Stimulated activated CD4-positive, alpha-beta T cell treated with anti-CD3 and anti-CD28 coated beads, Interleukin-4, amount 100 ng/mL, for 1 hour (primary cell): Measurements from ENCODE around the gene ACTR1B.
A peak's percentile ranks its signal among the peaks of the same experiment; 100 is the strongest.
"Not testable (repeated sequence)": the region's sequence is repeated elsewhere in the genome, so short reads cannot be mapped to it uniquely, and the experiment has no call there.

Source experiments
- DNase-seq: peaks from one replicate; pipeline ENCODE4 v3.0.0-alpha.2; 2020

Gene ACTR1B

DNA sequence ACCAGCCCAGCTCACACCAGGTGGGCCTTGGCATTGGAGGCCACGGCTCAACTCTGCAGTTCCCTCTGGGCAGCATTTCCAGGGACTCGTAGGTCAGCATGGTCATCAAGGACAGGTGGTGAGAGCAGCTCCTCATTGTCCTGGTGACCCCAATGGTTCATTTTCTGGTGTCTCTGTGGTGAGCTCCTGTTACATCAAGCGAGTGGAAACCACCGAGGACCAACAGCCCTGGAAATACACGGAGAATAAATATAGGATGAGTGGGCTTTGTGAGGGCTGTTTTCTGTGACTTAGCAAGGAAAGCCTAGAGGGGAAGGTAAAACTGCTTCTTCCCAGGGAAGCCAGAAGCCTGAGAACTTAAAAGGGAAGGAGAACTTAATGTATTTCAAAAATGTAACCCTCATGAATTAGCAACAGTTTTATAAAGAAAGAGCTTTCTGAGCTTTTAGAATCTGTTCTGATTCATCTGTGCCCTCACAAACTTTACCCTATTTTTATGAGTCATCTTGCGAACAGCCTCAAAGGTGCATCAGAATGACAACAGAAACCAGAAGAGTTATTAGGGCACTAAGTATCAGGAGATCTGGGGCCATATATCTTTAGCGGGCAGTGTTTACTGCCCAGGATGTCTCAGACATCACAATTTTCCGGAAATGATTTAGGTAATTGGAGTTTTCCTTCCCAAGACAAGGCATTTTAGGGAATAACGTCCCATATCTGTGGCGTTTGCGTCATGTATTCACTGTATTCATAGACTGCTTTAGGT lies 24.4 kb upstream of the ACTR1B start:
- no peak for DNase-seq

DNA sequence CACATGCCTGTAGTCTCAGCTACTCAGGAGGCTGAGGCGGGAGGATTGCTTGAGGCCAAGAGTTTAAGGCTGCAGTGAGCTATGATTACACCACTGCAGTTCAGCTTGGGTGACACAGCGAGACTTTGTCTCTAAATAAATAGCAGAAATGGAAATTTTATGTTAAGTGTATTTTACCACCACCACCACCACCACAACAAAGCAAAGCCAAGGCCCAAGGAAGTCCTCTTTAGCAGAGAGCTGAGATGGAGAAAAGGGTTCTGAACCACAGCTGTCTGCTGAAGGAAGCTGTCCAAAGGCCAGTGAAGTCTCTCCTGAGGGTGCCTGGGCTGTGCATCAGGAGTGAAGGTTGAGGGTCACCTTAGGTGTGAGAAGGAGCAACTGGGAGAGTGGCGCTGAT lies 23.4 kb upstream of the ACTR1B start:
- DNase-seq: not testable (repeated sequence)

DNA sequence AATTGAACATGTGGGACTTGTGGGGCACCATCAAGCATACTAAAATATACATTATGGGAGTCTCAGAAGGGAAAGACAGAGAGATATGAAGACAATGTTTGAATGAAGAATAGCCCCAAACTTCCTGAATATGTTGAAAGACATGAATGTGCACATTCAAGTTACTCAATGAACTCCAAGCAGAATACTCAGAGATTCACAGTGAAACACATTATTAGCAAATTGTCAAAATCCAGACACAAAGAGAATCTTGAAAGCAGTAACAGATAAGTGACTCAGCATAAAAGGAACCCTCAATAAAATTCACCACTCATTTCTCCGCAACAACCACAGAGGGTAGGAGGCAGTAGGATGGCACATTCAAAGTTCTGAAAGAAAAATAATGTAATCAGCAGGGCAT lies 14.5 kb upstream of the ACTR1B start:
- DNase-seq: no peak

DNA sequence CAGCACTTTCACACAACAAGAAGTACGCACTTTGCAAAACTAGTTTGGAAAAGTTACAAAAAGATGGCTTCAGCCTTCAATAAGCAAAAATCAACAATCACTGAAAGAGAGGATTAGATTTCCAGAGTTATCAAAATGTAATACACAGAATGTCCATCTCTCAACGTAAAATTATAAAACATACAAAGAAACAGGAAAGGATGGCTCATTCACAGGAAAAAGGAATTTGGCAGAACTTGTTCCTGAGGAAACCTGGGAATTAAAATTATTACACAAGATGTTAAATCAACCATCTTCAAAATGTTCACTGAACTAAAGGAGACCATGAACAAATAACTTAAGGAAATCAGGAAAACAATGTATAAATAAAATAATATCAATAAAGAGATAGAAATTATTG lies 13.6 kb upstream of the ACTR1B start:
- no peak for DNase-seq

DNA sequence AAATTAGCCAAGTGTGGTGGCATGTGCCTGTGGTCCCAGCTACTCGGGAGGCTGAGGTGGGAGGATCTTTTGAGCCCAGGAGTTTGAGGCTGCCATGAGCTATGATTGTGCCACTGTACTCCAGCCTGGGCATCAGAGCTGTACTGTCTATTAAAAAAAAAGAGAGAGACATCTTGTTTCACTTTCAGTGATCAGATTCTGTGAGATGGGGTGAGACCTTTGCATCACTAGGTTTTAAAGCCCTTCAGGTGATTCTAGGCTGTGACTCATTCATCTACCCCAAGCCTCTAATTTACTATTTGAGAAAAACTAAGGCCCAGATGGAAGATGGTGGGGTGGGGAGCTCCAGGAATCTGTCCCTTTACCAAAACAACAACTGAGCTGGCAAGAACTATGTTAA lies 12.8 kb upstream of the ACTR1B start:
- DNase-seq: no peak

DNA sequence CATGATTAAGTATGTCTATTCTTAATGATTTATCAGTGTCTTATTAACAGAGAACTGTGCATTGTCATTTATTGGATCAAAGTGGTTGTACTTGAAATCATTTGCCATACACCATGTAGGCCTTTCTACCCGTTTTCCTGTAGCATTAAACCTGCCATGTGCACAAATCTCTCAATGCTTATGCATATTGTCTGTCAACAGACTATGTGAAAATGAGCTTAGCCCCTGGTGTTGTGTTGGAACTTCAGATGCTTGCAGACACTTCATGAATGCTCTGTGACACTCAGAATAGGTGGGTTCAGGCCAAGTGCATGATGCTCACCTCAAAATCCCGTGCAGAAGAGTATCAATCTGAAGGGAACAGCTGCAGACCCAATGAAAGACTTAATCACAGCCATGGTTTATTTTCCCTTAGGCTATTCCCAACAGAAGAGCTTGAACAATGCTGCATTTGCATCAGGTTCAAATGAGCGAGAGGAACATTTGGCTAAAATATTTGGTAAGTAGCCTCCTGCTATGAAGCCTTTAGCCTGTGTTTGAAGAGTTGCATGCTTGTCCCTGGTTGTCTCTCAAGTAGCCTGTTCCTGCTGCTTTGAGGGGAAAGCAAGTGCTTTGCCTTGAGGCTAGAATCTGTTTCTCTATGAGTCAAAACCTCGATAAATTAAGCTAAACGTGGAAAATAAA lies 11.7 kb upstream of the ACTR1B start:
- no peak for DNase-seq

DNA sequence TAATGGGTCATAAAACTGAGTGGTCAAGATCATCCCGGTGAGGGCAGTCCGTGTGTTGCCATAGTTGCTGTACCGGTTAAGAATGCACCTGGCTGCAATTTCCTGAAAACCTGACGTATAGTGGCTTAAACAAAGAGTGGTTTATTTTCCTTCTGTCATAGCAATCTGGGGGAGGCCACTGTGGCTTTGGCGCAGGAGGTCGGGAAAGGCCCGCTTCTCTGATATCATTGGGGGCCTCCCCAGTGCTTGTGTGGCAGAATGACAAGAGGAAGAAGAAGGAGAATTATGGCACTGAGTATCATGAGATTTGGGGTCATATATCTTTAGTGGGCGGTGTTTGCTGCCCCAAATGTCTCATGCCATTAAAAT lies 10.1 kb upstream of the ACTR1B start:
- no peak for DNase-seq

DNA sequence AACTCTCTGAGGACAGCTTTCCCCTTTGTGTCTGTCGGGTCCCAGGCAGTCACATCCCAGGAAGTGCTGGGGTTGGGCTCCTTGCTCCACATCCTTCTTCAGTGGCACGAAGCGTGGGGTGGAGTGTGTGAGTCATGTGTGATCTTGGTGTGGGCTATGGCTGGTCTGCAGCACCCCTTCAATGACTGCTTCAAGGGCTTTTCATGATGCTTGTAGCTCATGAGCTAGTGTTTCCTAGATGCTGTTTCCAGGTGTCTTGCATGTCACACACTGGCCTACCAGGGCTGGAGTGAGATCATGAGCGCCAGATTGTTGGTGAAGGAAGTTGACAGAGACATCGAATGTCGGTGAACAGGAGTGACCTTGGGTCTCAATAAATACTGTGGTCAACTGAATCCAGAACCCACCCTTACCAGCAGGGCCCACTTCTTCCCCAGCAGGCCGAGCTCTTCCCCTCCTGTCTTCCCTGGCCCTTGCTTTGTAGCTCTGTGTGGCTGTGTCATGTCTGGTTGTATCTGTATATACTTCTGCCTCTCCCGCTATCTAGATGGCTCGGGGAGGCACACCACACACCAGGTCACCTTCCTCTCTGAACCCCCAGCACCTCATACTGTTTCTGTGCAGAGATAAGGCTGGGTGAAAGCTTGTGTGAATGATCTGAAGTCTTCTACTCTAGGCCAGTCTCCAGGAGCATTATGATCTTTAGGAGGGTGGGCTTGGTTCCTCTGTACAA lies 9.5 kb upstream of the ACTR1B start:
- DNase-seq: no peak

DNA sequence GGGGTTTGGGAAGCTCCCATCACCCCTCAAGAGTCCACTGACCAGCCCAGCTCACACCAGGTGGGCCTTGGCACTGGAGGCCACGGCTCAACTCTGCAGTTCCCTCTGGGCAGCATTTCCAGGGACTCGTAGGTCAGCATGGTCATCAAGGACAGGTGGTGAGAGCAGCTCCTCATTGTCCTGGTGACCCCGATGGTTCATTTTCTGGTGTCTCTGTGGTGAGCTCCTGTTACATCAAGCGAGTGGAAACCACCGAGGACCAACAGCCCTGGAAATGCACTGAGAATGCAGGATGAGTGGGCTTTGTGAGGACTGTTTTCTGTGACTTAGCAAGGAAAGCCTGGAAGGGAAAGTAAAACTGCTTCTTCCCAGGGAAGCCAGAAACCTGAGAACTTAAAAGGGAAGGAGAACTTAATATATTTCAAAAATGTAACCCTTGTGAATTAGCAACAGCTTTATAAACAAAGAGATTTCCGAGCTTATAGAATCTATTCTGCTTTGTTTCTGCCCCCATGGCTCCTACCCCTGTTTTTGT lies 8.8 kb upstream of the ACTR1B start:
- not testable (repeated sequence) for DNase-seq

DNA sequence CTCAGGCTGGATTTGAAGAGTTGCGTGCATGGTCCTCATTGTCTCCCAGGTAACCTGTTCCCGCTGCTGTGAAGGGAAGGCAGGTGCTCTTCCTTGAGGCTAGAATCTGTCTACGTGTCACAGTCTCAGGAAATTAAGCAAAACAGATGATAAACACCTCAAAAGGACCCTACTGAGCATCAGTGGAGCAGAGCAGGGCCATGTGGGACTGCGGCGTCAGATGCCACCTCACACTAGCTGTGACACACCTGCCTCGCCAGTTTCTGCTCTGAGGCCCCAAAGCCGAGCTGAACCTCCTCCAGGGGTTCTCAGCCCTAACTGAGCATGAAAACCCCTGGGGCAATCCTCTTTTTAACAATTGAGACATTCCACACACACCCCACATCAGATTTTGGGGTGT lies 7.7 kb upstream of the ACTR1B start:
- no peak for DNase-seq

DNA sequence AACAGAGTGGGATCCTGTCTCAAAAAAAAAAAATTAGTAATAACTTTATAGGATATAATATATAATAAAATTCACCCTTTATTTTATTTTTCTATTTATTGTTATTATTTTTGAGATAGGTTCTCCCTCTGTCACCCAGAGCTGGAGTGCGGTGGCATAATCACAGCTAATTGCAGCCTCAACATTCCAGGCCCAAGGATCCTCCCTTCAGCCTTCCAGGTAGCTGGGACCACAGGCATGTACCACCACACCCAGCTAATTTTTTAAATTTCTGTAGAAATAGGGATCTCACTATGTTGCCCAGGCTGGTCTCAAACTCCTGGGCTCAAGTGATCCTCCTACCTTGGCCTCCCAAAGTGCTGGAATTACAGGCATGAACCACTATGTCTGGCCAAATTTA lies 6.6 kb upstream of the ACTR1B start:
- DNase-seq: no peak

DNA sequence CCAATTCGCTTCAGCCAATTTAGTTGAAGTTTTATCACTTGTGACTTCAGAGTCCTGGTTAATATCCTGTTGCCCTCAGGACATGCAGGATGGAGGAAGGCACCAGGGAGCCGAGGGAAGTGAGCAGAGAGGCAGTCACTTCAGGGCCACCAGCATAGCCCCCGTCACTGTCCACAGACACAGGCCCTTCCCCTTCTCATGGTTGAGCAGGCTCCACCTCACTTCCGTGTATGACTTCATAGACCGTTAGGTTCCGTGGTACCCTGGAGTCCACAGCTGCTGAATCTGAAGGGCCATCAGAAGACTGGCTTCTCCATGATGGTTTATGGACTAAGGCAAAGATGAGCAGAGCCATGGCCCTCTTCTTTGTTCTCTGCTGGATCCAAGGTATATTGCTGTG lies 5.6 kb upstream of the ACTR1B start, which contains the start of gene C2orf92:
C2orf92 (plus strand) TSS at position 266 of the 400 bp plus-strand sequence; CDS start at position 342, 76 bp downstream.
- no peak for DNase-seq

DNA sequence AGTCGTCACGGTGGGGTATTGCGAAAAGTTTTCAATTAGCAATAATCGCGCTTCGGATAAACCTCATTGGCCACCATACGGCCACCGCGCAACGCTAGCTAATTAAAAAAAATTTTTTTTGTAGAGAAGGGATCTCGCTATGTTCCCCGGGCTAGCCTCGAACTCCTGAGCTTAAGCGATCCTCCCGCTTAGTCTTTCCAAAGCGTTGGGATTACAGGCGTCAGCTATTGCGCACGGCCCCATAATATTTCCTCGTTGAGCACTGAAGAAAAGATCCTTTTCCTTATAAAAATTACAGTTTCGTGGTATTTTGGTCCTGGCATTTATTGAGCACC lies 759 bp upstream of the ACTR1B start:
- no peak for DNase-seq

DNA sequence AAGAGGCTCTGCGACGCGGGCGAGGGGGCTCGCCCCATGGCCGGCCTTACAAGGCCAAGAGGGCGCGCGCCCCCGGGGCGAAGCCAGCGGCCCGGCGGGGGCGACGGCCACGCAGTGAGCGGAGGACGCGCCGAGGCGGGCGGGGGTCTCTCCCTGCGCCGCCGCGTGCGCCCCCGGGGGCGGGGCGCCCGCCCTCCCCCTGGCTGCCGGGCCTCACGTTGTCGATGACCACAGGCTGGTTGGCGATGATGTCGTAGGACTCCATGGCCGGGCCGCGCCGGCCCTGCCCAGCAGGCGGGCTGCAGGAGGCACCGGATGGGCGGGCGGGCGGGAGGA lies 250 bp downstream of the ACTR1B start:
- DNase-seq: no peak

DNA sequence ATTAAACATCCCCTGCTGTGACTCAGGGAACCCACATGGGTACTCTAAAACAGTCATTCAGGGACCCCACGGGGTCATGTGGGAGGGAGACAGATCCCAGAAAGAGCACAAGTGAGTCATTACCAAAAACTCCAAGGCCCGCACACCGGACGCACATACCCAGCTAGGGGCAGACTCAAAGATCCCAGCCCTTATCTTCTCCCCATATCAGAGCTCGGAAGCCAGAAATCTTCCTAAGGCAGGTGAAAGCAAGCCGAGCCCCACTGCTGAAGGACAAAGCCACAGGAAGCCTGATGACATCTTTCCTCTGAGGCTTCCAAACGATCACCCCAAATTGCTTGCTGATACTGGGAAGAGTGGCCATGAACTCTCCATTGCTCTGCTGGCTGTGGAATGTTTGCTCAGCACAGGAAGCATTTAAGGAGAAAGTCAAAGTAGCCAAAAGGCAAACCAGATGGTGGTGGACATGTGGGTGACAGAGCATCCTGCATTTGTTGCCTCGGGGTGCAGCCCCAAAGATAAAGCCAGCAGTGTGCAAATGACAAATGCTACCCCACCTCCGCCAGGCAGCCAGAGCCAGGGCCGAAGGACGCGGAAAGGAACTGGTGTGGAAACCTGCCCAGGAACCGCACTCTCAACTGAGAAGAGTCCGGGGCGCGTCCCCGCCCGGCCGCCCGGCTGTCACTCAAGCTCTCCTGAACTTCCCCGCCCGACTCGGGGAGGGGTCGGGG lies 784 bp downstream of the ACTR1B start:
- peak; percentile 79 for DNase-seq

DNA sequence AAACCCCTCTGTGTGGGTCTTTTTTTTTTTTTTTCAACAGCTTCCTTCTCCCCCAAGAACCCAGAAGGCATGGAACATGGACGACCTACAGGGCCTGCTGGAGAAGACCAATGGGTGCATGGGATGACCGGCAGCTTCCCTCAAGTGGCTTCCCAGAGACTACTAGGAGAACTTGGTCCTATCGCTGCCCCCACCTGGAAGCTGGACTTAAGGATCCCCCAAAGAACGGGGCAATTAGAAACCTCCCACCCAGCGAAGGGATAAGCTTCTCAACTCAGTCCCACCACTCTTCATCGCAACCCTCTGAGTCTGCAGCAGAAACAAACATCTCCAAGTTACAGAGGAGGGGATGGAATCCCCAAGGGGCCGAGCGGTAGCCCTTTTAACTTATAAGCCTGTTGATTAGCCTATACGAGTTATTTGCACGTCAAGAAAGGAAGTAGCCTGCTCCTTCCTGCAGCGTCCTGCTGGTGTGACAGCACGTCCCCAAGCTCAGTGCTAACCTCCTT lies 1.4 kb downstream of the ACTR1B start:
- DNase-seq: no peak

DNA sequence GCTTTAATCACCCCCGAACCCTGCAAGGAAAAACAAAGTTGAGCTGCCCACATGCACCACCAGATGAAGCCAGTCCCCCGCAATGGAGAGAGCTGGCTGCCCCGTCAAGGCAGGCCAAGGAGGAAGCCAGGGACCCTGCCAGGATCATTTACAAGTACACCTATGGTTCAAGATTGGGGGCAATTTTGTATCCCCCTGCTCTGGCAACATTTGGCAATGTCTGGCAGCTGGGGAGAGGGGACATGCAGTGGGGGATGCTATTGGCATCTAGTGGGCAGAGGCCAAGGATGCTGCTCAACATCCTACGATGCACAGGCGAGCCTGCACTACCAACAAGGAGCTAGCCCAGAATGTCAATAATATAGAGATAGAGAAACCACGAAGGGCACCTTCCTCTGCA lies 1.9 kb downstream of the ACTR1B start:
- no peak for DNase-seq

DNA sequence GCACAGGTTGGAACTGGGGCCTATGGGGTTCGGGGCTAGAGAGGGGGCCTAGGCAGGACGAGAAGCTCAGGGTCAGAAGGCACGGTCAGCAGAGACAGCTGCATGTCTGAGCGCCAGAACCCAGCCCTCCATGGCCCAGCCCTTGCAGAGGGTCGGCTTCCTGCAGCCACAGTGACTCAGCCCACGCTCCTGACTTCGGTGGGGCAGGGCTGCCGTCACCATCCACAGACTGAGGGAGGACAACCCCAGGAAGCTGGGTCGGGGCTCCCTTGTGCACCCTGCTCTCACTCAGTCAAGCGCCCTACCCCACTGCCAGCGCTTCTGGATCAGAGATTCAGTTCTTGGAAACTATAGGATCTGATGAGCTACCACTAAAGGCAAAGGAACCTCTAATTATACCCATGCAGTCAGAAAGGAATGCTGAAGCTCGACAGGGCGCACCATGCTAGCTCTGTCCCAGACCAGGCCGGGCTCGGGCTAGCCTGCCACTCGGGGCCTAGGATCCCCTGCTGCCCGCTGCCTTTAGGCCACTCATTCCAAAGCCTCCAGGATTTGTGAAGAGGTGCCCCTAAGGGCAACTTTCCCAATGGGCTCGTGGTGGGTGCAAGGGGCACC lies 3.0 kb downstream of the ACTR1B start:
- DNase-seq: no peak

DNA sequence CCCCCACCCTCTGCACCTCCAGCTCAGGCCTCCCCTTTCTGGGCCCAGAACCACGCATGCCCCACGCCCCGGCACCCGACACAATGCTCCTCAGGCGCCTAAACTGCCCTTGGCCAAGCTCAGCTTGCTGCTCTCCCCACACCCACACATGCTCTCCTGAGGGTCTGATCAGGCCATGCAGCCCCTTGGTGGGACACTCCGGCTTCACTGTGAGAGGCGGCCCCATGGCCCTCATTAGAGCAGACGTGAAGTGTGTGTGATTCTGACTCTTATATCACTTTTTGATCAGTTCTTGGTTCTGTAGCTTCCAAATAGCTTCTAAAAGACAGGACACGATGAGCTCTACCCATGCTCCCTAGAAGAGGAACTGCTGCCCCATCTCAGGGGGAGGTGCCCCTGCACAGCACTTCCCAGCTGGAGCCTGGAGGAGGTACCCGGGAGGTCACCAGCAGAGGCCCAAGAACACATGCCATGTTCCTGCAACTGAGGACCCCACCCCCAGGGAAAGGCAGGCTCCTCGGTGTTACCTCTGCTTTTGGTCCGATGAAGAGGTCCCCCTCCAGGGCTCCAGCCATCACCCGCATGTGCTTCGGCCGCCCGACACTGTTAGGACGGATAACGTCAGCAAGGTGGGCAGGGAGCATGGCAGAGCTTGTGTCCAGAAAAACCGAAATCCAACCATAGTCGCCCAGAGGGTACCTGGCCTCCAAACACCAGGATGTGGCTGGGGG lies 3.6 kb downstream of the ACTR1B start:
- DNase-seq: no peak

DNA sequence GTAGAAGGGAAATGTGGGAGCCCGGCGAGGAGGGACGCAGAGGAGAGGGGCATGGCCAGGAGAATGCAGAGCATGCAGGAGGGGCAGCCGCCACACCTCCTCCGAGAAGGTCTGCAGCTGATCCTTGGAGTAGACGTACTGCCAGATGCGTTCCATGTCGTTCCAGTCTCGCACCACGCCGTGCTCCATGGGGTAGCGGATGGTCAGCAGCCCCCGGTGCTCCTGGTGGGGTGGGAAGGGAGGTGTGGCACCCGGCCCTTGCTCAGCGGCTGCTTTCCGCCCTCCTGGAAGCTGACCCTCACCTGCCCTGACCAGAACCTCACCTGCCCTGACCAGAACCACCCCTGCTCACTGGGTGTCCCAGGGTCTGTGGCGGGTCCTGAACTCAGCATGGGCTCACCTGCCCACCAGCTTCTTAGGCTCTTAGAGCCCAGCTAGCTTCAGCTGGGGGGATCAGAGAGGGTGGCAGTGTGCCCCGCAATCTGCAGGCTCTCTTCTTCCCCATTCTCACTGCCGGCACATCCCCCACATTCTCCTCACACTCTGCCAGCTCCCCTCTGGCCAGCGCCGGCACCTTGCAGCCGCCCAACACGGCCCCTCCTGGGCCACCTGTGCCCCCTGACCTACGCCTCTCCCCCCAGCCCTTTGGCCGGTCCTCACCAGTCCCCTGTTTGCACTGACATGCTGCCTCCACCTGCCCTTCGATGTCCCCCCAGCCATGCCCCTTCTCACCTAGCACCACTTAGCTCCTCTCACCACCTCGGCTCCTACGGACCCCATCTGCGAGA lies 4.4 kb downstream of the ACTR1B start:
- DNase-seq: no peak

DNA sequence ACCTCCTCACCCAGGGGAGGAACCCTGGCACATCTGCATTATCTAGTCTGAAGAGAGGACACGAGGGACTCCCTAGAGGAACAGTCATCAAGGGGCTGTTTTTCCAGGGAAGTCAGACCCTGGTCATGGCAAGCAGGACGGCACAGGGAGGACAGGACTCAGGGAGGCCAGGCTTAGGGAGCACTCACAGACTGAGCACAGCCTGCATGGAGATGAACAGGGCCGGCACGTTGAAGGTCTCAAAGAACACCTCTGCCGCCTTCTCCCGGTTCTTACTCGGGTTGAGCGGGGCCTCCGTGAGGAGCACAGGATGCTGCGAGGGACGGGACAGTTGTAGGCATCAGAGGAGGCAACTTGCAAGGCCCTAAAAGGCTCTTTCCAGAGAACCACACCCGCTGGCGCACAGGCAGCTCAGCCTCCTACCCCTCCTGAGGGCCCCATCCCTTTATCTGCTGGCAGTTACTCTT lies 5.1 kb downstream of the ACTR1B start:
- DNase-seq: no peak
